Skeletal muscle satellite cell (primary cell): ENCODE measurements around the gene SNX7. TPM values are rescaled to one million over a fixed set of nuclear protein-coding genes. Genes with fewer than 3 reads are reported as not detected.

Experiments used
- H3K27me3 ChIP-seq: 2 replicates; pipeline ENCODE4 v1.7.0; 2013; ENCODE audit warnings: low read length; ENCODE audit not compliant: control insufficient read depth, insufficient read depth
- H3K36me3 ChIP-seq: 2 replicates; pipeline ENCODE4 v1.7.0; 2013; ENCODE audit warnings: mild to moderate bottlenecking, control low read depth, low read length; ENCODE audit not compliant: insufficient read depth
- H3K4me1 ChIP-seq: 2 replicates; pipeline ENCODE4 v1.7.0; 2013; ENCODE audit warnings: low read length; ENCODE audit not compliant: control insufficient read depth, insufficient read depth
- H3K4me2 ChIP-seq: 2 replicates; pipeline ENCODE4 v1.7.0; 2013; ENCODE audit warnings: mild to moderate bottlenecking, low read length
- H3K4me3 ChIP-seq: 2 replicates; pipeline ENCODE4 v1.7.0; 2013; ENCODE audit warnings: low read length
- H3K9ac ChIP-seq: 2 replicates; pipeline ENCODE4 v1.7.0; 2013; ENCODE audit warnings: mild to moderate bottlenecking, low read depth, low read length, moderate library complexity
- H3K9me3 ChIP-seq: replicated peaks from 2 replicates; pipeline ENCODE4 v1.7.0; 2013; ENCODE audit warnings: mild to moderate bottlenecking, control low read depth, low read length
- total RNA-seq: library from RNA; depleted of rRNA; stranded (reverse); fragments of >200 nt; gene quantifications from 2 replicates; pipeline ENCODE4 v1.2.3, GENCODE V29; 2012; rRNA removed

Gene SNX7
- 37.6 and 39.3 TPM in 2 replicates for total RNA-seq

DNA sequence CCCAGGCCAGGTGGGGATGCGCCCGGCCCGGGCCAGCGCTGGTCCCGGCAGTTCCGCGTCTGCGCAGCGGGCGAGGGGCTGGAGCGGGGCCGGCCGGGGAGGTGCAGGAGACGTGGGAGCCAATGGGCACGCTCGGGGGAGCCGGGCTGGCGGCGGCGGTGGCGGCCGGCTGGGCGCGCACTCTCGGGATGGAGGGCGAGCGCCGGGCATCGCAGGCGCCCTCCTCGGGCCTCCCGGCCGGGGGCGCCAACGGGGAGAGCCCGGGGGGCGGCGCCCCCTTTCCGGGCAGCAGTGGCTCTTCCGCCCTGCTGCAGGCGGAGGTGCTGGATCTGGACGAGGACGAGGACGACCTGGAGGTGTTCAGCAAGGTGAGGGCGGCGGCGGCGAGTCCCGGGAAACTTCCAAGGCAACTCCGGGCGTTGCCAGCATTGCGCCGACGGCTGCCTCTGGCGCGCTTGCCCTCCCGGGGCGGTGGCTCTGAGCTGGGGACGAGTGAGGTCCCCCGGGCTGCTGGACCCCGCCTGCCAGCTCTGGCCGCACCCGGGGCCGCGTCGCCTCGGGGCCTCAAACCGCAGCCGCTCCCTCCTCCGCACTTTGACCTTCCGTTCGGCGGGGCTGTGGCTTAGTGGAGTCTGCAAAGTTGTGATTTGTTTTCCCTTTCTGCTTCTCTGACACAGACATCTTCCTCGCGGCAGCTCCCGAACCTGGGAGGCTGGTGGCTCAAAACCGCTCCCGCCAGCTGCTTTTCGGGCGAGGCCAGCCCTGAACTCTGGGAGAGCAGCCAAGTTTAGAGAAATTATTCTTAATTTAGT is at the start of gene SNX7:
Gene SNX7, plus strand, starts transcription at position 178 of the 812 bp plus-strand sequence. Its CDS starts 11 bp downstream, at position 189.
- Histone ChIP-seq H3K9ac (peak within 1 kb of the TSS; percentile 90), H3K27me3 (no peaks in the 10 kb centered on the region)

GRCh38 chr1:98637316-98637715 is 24.2 kb upstream of the SNX7 start:
- no peaks in the 10 kb centered on the region for H3K9me3 ChIP-seq
- H3K4me3 ChIP-seq, result no peak overlapping the region
- no peaks in the 10 kb centered on the region for H3K27me3 ChIP-seq
- H3K36me3 ChIP-seq, result no peaks in the 10 kb centered on the region
- no peak overlapping the region for H3K9ac ChIP-seq
- no peak overlapping the region for H3K4me2 ChIP-seq
- no peaks in the 10 kb centered on the region for H3K4me1 ChIP-seq

More for the DNA sequence above, at the start of gene SNX7:
- Histone ChIP-seq H3K9me3 (no peaks in the 10 kb centered on the region), H3K4me2 (peak within 1 kb of the TSS; percentile 89), H3K36me3 (no peaks in the 10 kb centered on the region), H3K4me1 (peaks cover 15% of the 10 kb centered on the region), H3K4me3 (peak within 1 kb of the TSS; percentile 90)

DNA sequence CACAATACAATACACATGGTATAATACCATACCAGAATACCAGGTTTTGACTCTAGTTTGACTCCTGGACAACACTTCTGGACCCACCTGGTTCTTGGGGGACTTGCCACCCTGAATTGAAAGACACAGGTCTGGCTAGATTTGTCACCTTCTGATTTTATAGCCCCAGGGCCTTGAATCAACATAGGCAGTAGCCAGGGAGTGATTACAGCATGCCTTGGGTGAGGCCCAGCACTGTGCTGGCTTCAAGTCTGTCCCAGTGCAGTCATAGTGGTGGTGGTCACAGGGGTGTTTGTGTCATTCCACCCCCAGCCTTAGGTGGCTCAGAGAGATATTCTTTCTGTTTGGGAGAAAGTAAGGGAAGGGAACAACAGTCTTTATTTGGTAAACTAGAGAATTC is 23.3 kb upstream of the SNX7 start:
- H3K9me3 ChIP-seq, result no peaks in the 10 kb centered on the region
- H3K36me3 ChIP-seq, result no peaks in the 10 kb centered on the region
- H3K27me3 ChIP-seq, result no peaks in the 10 kb centered on the region
- no peak overlapping the region for H3K4me2 ChIP-seq
- no peak overlapping the region for H3K9ac ChIP-seq
- H3K4me1 ChIP-seq, result no peaks in the 10 kb centered on the region
- no peak overlapping the region for H3K4me3 ChIP-seq

GRCh38 chr1:98644510-98644909 is 17.0 kb upstream of the SNX7 start:
- H3K9ac ChIP-seq, result no peak overlapping the region
- H3K9me3 ChIP-seq, result no peaks in the 10 kb centered on the region
- H3K36me3 ChIP-seq, result no peaks in the 10 kb centered on the region
- no peaks in the 10 kb centered on the region for H3K27me3 ChIP-seq
- H3K4me1 ChIP-seq, result no peaks in the 10 kb centered on the region
- H3K4me2 ChIP-seq, result no peak overlapping the region
- no peak overlapping the region for H3K4me3 ChIP-seq

DNA sequence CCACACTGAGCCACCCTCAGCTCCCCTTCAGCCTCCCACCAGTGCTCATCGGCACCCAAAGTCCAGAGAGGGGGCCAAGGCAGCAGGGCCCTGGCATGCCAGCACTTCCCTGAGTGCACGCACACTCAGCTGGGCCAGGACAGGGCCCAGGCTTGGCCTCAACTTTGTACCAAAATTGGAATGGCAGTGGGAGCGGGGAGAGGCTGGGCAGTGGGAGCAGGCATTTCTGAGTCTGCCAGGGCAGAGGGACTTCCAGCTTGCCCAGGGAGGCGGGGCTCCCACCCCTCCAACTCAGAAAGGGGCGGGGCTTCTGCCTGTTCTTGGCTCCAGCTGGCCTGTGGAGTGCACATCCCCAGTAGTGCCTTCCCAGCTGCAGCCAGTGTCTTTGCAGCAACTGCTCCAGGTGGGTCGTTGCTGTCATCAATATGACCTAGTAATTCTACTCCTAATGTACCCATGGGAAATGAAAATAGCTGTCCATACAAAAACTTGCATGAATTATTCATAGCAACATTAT is 10.3 kb upstream of the SNX7 start:
- Histone ChIP-seq H3K4me3 (no peak overlapping the region), H3K9ac (no peak overlapping the region), H3K36me3 (no peaks in the 10 kb centered on the region), H3K4me2 (no peak overlapping the region), H3K27me3 (no peaks in the 10 kb centered on the region), H3K9me3 (no peaks in the 10 kb centered on the region), H3K4me1 (peaks cover 3% of the 10 kb centered on the region)

GRCh38 chr1:98653123-98653522 is 8.4 kb upstream of the SNX7 start:
- H3K4me2 ChIP-seq, result no peak overlapping the region
- H3K27me3 ChIP-seq, result no peaks in the 10 kb centered on the region
- peaks cover 3% of the 10 kb centered on the region for H3K4me1 ChIP-seq
- H3K4me3 ChIP-seq, result no peak overlapping the region
- H3K9ac ChIP-seq, result no peak overlapping the region
- H3K9me3 ChIP-seq, result no peaks in the 10 kb centered on the region
- H3K36me3 ChIP-seq, result no peaks in the 10 kb centered on the region

- Histone ChIP-seq H3K9me3 (no peaks in the 10 kb centered on the region), H3K36me3 (no peaks in the 10 kb centered on the region), H3K4me1 (peaks cover 15% of the 10 kb centered on the region), H3K9ac (no peak overlapping the region), H3K4me3 (no peak overlapping the region), H3K27me3 (no peaks in the 10 kb centered on the region), H3K4me2 (no peak overlapping the region)
These were observed 1.6 kb upstream of the SNX7 start for GRCh38 chr1:98659879-98660278.

GRCh38 chr1:98660940-98661543 is 479 bp upstream of the SNX7 start:
- no peaks in the 10 kb centered on the region for H3K36me3 ChIP-seq
- peak overlapping the region; percentile 90 for H3K9ac ChIP-seq
- peaks cover 15% of the 10 kb centered on the region for H3K4me1 ChIP-seq
- H3K4me2 ChIP-seq, result peak overlapping the region; percentile 89
- H3K4me3 ChIP-seq, result peak overlapping the region; percentile 90
- H3K9me3 ChIP-seq, result no peaks in the 10 kb centered on the region
- H3K27me3 ChIP-seq, result no peaks in the 10 kb centered on the region

GRCh38 chr1:98662356-98662670 is 792 bp downstream of the SNX7 start:
- Histone ChIP-seq H3K4me2 (peak overlapping the region; percentile 89), H3K4me1 (peaks cover 15% of the 10 kb centered on the region), H3K4me3 (peak overlapping the region; percentile 90), H3K27me3 (no peaks in the 10 kb centered on the region), H3K9me3 (no peaks in the 10 kb centered on the region), H3K9ac (peak overlapping the region; percentile 90), H3K36me3 (no peaks in the 10 kb centered on the region)

DNA sequence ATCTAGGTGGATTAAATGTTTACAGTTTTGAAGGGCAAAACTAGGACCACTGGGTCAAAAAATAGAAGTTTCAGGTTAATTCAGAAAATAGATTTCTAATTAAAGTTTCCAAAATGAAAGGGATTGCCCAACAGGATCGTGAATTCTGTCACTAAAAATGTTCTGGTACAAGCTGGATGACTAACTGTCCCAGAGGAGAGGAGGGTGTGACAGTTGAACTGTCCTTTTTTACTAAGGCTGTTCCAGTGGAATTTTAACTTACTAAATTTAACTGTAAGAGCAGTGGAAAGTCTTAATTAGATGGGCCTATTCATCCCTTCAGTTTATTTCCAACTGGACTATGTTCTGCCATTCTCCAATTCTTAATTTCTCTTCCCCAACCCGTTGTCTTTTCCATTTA is 7.2 kb downstream of the SNX7 start:
- Histone ChIP-seq H3K27me3 (no peaks in the 10 kb centered on the region), H3K9me3 (no peaks in the 10 kb centered on the region), H3K4me3 (no peak overlapping the region), H3K4me2 (peak overlapping the region; percentile 52), H3K4me1 (peaks cover 24% of the 10 kb centered on the region), H3K36me3 (no peaks in the 10 kb centered on the region), H3K9ac (no peak overlapping the region)

DNA sequence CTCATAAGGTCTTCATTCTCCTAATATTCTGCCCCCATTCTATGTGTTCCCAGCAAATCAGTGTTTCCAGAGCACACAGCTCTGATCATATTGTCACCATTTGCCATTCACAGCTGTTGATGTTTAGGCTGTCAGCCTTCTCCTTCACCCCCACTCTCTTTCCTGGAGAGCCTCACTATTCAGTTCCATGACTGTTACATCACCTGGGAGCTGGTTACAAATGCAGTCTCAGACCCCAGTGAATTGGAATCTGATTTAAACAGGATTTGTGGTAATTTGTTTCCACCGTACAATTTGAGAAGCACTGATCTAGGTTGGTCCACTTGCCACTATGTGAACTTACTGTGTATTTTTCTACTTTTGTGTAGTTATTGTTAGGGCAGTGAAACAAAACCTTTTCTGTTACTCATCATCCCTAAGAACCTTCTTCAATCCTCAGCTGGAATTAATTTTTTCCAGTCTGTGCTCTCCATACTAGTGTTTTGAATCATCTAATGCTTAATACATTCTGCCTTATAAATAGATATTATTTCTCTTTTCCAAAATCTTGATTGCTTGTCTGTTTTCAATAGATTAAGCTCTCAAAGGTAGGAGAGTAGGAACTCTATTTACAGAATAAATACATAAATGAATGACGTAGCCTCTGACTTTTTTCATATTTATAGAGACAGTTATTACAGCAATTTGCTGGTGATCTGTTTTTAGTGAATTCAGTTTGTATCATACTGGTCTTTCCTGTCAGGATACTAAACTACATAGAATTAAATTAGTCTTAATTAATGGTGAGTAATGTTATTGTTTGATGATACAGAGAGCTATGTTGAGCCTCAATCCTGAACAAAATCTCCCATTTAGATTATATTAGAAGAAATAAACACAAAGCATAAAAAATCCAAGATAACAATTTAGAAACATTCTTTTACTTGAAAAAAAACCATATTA is 8.1 kb downstream of the SNX7 start:
- Histone ChIP-seq H3K4me3 (no peak overlapping the region), H3K4me2 (peak overlapping the region; percentile 52), H3K27me3 (no peaks in the 10 kb centered on the region), H3K9ac (no peak overlapping the region), H3K4me1 (peaks cover 31% of the 10 kb centered on the region), H3K36me3 (no peaks in the 10 kb centered on the region), H3K9me3 (no peaks in the 10 kb centered on the region)
